HepG2 (cell line): Measurements from ENCODE around the gene CNKSR3. TPM values are rescaled to one million over a fixed set of nuclear protein-coding genes. Genes with fewer than 3 reads are reported as not detected.

ENCODE experiments used
- ATAC-seq: fragments of 200-7000 bp; cut with Tn5 transposase; 3 replicates; pipeline ENCODE4 v1.9.1; 2020; ENCODE audit warnings: mild to moderate bottlenecking, moderate library complexity
- BruUV-seq: library from RNA; stranded (reverse); fragments of 400-500 nt; replicated peaks from 2 replicates; lab custom pipeline; 2021; lab: Mats Ljungman, UMichigan
- CTCF ChIA-PET: fragments of 300-600 bp; formaldehyde crosslinking; extraction: SDS; loops from one replicate; lab custom pipeline; 2021; ENCODE audit warnings: low total read pairs, inconsistent platforms, low intra/inter-chr PET ratio; lab: Yijun Ruan, JAX
- POLR2A ChIA-PET: fragments of 350-600 bp; sonication (Branson Sonifier 250); formaldehyde crosslinking; loops from one replicate; lab custom pipeline; 2020; ENCODE audit warnings: antibody characterized with exemption, inconsistent platforms; lab: Yijun Ruan, JAX
- DNase-seq: peaks from one replicate; pipeline ENCODE4 v3.0.0-alpha.2; 2015; ENCODE audit warnings: low spot score
- FAIRE-seq: peaks from 3 replicates; lab custom pipeline; 2011; peaks lifted over from hg19 to GRCh38; lab: Jason Lieb, UNC
- H2AFZ ChIP-seq: one replicate; pipeline ENCODE4 v1.6.1; 2011; ENCODE audit warnings: low read length, inconsistent platforms
- H3K27ac ChIP-seq: fragments of 300-600 bp; 3 replicates; pipeline ENCODE4 v1.8.0; 2011; ENCODE audit warnings: mixed run types, mild to moderate bottlenecking, mixed read lengths, low read length, inconsistent platforms; ENCODE audit not compliant: insufficient read depth; ENCODE audit errors: extremely low read length
- H3K27me3 ChIP-seq, 2 experiments: fragments of 200-600 bp in 1 of 2; 2 replicates in 1 of 2; 3 replicates in 1 of 2; pipeline versions ENCODE4 v1.6.0 to v1.8.0; 2011; ENCODE audit warnings: low read length in 2 of 2, mild to moderate bottlenecking in 2 of 2, moderate library complexity in 2 of 2, inconsistent platforms in 1 of 2; ENCODE audit not compliant: insufficient read depth in 2 of 2, control insufficient read depth in 1 of 2
- H3K36me3 ChIP-seq, 2 experiments: fragments of 200-600 bp in 1 of 2; replicated peaks in 1 of 2; 2 replicates in 1 of 2; 3 replicates in 1 of 2; pipeline versions ENCODE4 v1.5.1 to v1.8.0; 2011; ENCODE audit warnings: low read length in 2 of 2, inconsistent platforms in 1 of 2; ENCODE audit not compliant: insufficient read depth in 2 of 2, control insufficient read depth in 1 of 2
- H3K4me1 ChIP-seq: 2 replicates; pipeline ENCODE4 v1.5.1; 2012; ENCODE audit warnings: low read length, inconsistent platforms; ENCODE audit not compliant: insufficient read depth
- H3K4me2 ChIP-seq: 2 replicates; pipeline ENCODE4 v1.6.0; 2011; ENCODE audit warnings: low read depth, low read length, inconsistent platforms
- H3K4me3 ChIP-seq, 3 experiments: fragments of 200-600 bp in 1 of 3; sonication (generic), shearing (Covaris generic) in 1 of 3; replicated peaks in 1 of 3; 2 replicates each; pipeline ENCODE4 v1.5.1; 2011 to 2016; ENCODE audit warnings: low read length in 3 of 3, inconsistent platforms in 2 of 3, low read depth in 2 of 3, mild to moderate bottlenecking in 2 of 3, control low read depth in 1 of 3, mixed read lengths in 1 of 3; ENCODE audit not compliant: insufficient read depth in 1 of 3
- H3K79me2 ChIP-seq: one replicate; pipeline ENCODE4 v1.6.1; 2011; ENCODE audit warnings: low read length, inconsistent platforms; ENCODE audit not compliant: insufficient read depth
- H3K9ac ChIP-seq: 2 replicates; pipeline ENCODE4 v1.6.0; 2011; ENCODE audit warnings: mild to moderate bottlenecking, low read depth, low read length, inconsistent platforms; ENCODE audit not compliant: insufficient read depth
- H3K9me3 ChIP-seq: 2 replicates; pipeline ENCODE4 v1.5.1; 2012; ENCODE audit warnings: mild to moderate bottlenecking, low read length
- H4K20me1 ChIP-seq: 2 replicates; pipeline ENCODE4 v1.6.0; 2011; ENCODE audit warnings: inconsistent platforms, mild to moderate bottlenecking, low read length, moderate library complexity; ENCODE audit not compliant: insufficient read depth
- BCL6 ChIP-seq: IDR thresholded peaks from 2 replicates; pipeline ENCODE4 v1.6.1; 2016; ENCODE audit warnings: missing genetic modification reagents, missing compliant biosample characterization
- HOXA9 ChIP-seq: sonication (generic); formaldehyde crosslinking; IDR thresholded peaks from 2 replicates; pipeline ENCODE4 v1.8.1; 2022; ENCODE audit warnings: missing genetic modification reagents, mild to moderate bottlenecking, moderate library complexity, borderline replicate concordance
- RBAK ChIP-seq: sonication (generic); formaldehyde crosslinking; IDR thresholded peaks from 2 replicates; pipeline ENCODE4 v1.5.1; 2020; ENCODE audit warnings: mild to moderate bottlenecking, missing genetic modification reagents
- RFX1 ChIP-seq: fragments of 450-650 bp; IDR thresholded peaks from 2 replicates; pipeline ENCODE4 v1.6.1; 2017
- ZMYM2 ChIP-seq: sonication (generic); formaldehyde crosslinking; IDR thresholded peaks from 2 replicates; pipeline ENCODE4 v1.8.0; 2022; ENCODE audit warnings: mild to moderate bottlenecking, missing genetic modification reagents
- ZNF24 ChIP-seq: fragments of 450-650 bp; IDR thresholded peaks from 2 replicates; pipeline ENCODE4 v1.6.1; 2017; ENCODE audit warnings: antibody characterized with exemption, mild to moderate bottlenecking
- ZNF460 ChIP-seq: sonication (generic); formaldehyde crosslinking; IDR thresholded peaks from 2 replicates; pipeline ENCODE4 v1.5.1; 2020; ENCODE audit warnings: missing genetic modification reagents, mild to moderate bottlenecking, borderline replicate concordance
- ZNF773 ChIP-seq: sonication (generic); formaldehyde crosslinking; IDR thresholded peaks from 2 replicates; pipeline ENCODE4 v1.4.0; 2020; ENCODE audit warnings: missing genetic modification reagents, borderline replicate concordance
- ZNF816 ChIP-seq: sonication (generic); formaldehyde crosslinking; IDR thresholded peaks from 2 replicates; pipeline ENCODE4 v1.8.0; 2022; ENCODE audit warnings: missing genetic modification reagents, mild to moderate bottlenecking, borderline replicate concordance
- ZSCAN9 ChIP-seq: IDR thresholded peaks from 2 replicates; pipeline ENCODE4 v1.6.1; 2016; ENCODE audit warnings: borderline replicate concordance
- WGBS: methylation state at CpG from one replicate; pipeline ENCODE4 v1.1.6; 2017; ENCODE audit warnings: low lambda C conversion rate; 5-methylcytosine and 5-hydroxymethylcytosine counted together
- in situ Hi-C: cut with HindIII; loops from 2 replicates; pipeline ENCODE4 v1.10.0; 2017; ENCODE audit warnings: low pct_unique_long_range_greater_than_20kb; ENCODE audit not compliant: extremely low pct_ligation_motif_present
- intact Hi-C: fragments of 100-400 bp; cut with micrococcal nuclease; formaldehyde crosslinking; loops from one replicate; pipeline ENCODE4 v1.10.0; 2022; ENCODE audit not compliant: unreplicated experiment
- polyA plus RNA-seq, 8 experiments: library from polyadenylated mRNA; depleted of rRNA in 3 of 8; stranded (reverse) in 7 of 8; unstranded in 1 of 8; fragments of >200 nt; fragmentation: Illumina TruSeq in 4 of 8; extraction: Trizol in 4 of 8; gene quantifications; 2 replicates each; pipeline versions ENCODE4 v1.2.1 to v1.2.3, GENCODE V29; 2011 to 2016; ENCODE audit warnings: low read depth in 4 of 8, missing spikeins in 1 of 8, mixed read lengths in 1 of 8; ENCODE audit not compliant: insufficient read depth in 1 of 8
- total RNA-seq, 5 experiments: library from RNA; depleted of rRNA; stranded (reverse); fragments of >200 nt; fragmentation: Illumina TruSeq; extraction: Trizol; gene quantifications; 2 replicates each; pipeline ENCODE4 v1.2.3, GENCODE V29; 2016; ENCODE audit warnings: low read depth in 1 of 5
- TF ChIP-seq, protein P1 (sequence below): sonication (generic); formaldehyde crosslinking; IDR thresholded peaks from 2 replicates; pipeline ENCODE4 v1.5.0; 2020; ENCODE audit warnings: missing genetic modification reagents
- TF ChIP-seq, protein P2 (sequence below): sonication (generic); formaldehyde crosslinking; conservative IDR thresholded peaks from 2 replicates; pipeline ENCODE4 v1.4.0; 2020; ENCODE audit warnings: missing genetic modification reagents
- TF ChIP-seq, protein P3 (sequence below): sonication (generic); formaldehyde crosslinking; IDR thresholded peaks from 2 replicates; pipeline ENCODE4 v1.4.0; 2020; ENCODE audit warnings: missing genetic modification reagents

CNKSR3 gene
- total and polyA plus RNA-seq, 2 of the 13 experiments (the other 11 are each of a cell fraction or from before 2014, with no cell fraction given) = 9.2 to 38.6 TPM

DNA sequence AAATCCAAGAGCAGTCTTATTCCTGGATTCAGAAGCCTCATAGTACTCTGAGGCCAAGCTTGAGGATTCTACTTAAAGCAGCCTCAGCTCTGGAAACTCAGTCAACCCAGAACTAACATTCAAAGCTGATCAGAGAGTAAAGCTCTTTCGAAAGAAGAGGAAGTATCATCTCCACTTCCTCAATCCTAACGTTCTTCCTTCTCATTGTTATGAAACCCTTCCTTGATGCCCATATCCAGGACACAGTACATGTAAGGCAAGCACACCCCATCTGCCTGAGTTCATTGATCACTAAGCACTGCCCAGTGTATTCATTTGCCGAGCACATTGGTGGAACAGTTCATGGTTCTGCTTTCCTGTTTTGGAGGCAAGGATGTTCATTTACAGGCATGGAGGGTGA, 153.8 kb downstream of the CNKSR3 start, which contains the start of gene IPCEF1:
Gene IPCEF1, minus strand, starts transcription at position 114 of the 400 bp plus-strand sequence. CDS start 90,856 bp downstream, outside the sequence.
- TF ChIP-seq HOXA9 (CRISPR knock-in tag) = no peak
- no peak for TF ChIP-seq BCL6 (CRISPR knock-in tag)
- TF ChIP-seq ZNF24 = no peak
- no peak for TF ChIP-seq ZSCAN9 (CRISPR knock-in tag)
- TF ChIP-seq RBAK (CRISPR knock-in tag) = no peak
- TF ChIP-seq ZMYM2 = no peak
- TF ChIP-seq, protein P1, sequence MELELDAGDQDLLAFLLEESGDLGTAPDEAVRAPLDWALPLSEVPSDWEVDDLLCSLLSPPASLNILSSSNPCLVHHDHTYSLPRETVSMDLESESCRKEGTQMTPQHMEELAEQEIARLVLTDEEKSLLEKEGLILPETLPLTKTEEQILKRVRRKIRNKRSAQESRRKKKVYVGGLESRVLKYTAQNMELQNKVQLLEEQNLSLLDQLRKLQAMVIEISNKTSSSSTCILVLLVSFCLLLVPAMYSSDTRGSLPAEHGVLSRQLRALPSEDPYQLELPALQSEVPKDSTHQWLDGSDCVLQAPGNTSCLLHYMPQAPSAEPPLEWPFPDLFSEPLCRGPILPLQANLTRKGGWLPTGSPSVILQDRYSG = no peak
- no peak for TF ChIP-seq ZNF816 (CRISPR knock-in tag)
- TF ChIP-seq, protein P2, sequence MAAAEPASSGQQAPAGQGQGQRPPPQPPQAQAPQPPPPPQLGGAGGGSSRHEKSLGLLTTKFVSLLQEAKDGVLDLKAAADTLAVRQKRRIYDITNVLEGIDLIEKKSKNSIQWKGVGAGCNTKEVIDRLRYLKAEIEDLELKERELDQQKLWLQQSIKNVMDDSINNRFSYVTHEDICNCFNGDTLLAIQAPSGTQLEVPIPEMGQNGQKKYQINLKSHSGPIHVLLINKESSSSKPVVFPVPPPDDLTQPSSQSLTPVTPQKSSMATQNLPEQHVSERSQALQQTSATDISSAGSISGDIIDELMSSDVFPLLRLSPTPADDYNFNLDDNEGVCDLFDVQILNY = no peak
- no peak for TF ChIP-seq ZNF460 (CRISPR knock-in tag)
- no peak for TF ChIP-seq RFX1
- TF ChIP-seq ZNF773 (CRISPR knock-in tag) = no peak
- TF ChIP-seq, protein P3, sequence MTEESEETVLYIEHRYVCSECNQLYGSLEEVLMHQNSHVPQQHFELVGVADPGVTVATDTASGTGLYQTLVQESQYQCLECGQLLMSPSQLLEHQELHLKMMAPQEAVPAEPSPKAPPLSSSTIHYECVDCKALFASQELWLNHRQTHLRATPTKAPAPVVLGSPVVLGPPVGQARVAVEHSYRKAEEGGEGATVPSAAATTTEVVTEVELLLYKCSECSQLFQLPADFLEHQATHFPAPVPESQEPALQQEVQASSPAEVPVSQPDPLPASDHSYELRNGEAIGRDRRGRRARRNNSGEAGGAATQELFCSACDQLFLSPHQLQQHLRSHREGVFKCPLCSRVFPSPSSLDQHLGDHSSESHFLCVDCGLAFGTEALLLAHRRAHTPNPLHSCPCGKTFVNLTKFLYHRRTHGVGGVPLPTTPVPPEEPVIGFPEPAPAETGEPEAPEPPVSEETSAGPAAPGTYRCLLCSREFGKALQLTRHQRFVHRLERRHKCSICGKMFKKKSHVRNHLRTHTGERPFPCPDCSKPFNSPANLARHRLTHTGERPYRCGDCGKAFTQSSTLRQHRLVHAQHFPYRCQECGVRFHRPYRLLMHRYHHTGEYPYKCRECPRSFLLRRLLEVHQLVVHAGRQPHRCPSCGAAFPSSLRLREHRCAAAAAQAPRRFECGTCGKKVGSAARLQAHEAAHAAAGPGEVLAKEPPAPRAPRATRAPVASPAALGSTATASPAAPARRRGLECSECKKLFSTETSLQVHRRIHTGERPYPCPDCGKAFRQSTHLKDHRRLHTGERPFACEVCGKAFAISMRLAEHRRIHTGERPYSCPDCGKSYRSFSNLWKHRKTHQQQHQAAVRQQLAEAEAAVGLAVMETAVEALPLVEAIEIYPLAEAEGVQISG (CRISPR knock-in tag) = no peak
- in situ Hi-C loops = no loop called here
- Histone ChIP-seq H3K4me2 (no peak within 1 kb of the TSS), H3K36me3 (no peaks in the 10 kb centered on the region), H3K9ac (no peak within 1 kb of the TSS), H3K4me3 (no peak within 1 kb of the TSS), H3K4me1 (peaks cover 11% of the 10 kb centered on the region; the same call in 1 of the 2 replicates), H4K20me1 (no peaks in the 10 kb centered on the region), H3K27me3 (no peaks in the 10 kb centered on the region), H2AFZ (no peak within 1 kb of the TSS), H3K27ac (no peak within 1 kb of the TSS), H3K79me2 (no peaks in the 10 kb centered on the region), H3K9me3 (no peaks in the 10 kb centered on the region)
- POLR2A ChIA-PET = no interaction called here
- BruUV-seq = no TSS peak
- FAIRE-seq = no peak
- intact Hi-C loops = no loop called here
- ATAC-seq = peak; percentile 60
- WGBS = 0% methylated on average over 3 of the region's 3 CpGs
- CTCF ChIA-PET = no interaction called here
- no peak for DNase-seq
